ENCODE measurements around the gene OLFML2A. TPM values are rescaled to one million over a fixed set of nuclear protein-coding genes. Genes with fewer than 3 reads are reported as not detected.

Gene OLFML2A
- total and polyA plus RNA-seq, 2 experiments from 2014 or later: 0.11 to 0.14 TPM

DNA sequence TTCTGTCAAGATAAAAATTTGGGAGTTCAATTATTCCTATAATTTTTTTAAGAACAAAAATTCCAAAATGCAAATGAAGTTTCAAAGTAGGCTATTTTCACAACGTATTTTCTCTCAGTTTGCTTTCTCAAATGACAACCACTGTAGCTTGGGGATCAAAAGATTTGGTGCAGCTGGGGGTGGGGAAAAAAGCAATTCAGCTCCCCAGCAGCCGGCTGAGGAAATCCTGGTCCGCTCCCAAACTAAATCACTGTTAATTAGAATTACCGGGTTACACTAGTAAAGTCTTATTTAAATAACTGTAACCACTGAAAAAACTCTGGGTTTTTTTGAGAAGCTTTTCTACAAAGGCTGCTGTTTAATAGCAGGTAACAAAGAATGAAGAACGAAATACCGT lies 11.5 kb upstream of the OLFML2A start:
- Histone ChIP-seq H3K27ac (no peak overlapping the region), H3F3A (ENCODE audit: insufficient read depth) (no peaks in the 10 kb centered on the region; the same call in 1 of the 2 replicates), H4K20me1 (ENCODE audit: insufficient read depth) (no peaks in the 10 kb centered on the region), H3K9me2 (ENCODE audit: insufficient read depth) (no peaks in the 10 kb centered on the region), H3K4me3 (no peak overlapping the region), H3K36me3 (ENCODE audit: low read depth) (no peaks in the 10 kb centered on the region), H3K4me1 (ENCODE audit: insufficient read depth) (no peaks in the 10 kb centered on the region), H3K9me3 (ENCODE audit: low read depth) (no peaks in the 10 kb centered on the region), H3K9ac (no peak overlapping the region), H3K79me2 (ENCODE audit: insufficient read depth) (no peaks in the 10 kb centered on the region), H3K27me3 (replicated peaks; ENCODE audit: insufficient read depth) (peaks cover 96% of the 10 kb centered on the region), H3K4me2 (ENCODE audit: unreplicated experiment) (no peak overlapping the region), H2AFZ (no peak overlapping the region)
- no peak for TF ChIP-seq EZH2phosphoT487 (IDR thresholded peaks at IDR 0.05; ENCODE audit: insufficient read depth, low read depth)
- no peak for TF ChIP-seq EZH2 (IDR thresholded peaks at IDR 0.05; ENCODE audit: insufficient read depth, poor library complexity, severe bottlenecking)
- 63 to 68% methylated on average over 6 of the region's 6 CpGs for WGBS, 2 experiments (ENCODE audit: low coverage in 1 of 2, low lambda C conversion rate in 2 of 2, missing lambda C conversion rate in 2 of 2)
- in situ Hi-C loops (cut with MboI): no loop called here
- no peak for DNase-seq

DNA sequence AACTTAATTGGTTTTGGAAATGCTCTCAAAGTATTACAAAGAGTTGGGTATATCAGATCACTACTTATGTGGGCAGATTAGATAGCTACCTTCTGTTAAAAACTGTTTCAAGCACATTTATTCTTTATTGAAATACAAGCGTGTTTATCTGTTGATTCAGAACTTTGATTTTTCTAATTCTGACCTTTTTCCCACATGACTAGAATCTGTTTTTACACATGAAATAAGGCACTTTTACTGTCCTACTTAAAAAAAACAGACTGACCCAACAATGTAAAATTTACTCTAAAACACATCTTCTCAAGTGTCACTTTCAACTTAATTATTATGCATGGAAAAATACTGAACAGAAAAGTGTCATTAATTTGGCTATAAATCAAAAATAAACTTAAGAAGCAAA lies 10.6 kb upstream of the OLFML2A start:
- H3K27me3 ChIP-seq (replicated peaks; ENCODE audit: insufficient read depth): peaks cover 87% of the 10 kb centered on the region
- no peak for DNase-seq

DNA sequence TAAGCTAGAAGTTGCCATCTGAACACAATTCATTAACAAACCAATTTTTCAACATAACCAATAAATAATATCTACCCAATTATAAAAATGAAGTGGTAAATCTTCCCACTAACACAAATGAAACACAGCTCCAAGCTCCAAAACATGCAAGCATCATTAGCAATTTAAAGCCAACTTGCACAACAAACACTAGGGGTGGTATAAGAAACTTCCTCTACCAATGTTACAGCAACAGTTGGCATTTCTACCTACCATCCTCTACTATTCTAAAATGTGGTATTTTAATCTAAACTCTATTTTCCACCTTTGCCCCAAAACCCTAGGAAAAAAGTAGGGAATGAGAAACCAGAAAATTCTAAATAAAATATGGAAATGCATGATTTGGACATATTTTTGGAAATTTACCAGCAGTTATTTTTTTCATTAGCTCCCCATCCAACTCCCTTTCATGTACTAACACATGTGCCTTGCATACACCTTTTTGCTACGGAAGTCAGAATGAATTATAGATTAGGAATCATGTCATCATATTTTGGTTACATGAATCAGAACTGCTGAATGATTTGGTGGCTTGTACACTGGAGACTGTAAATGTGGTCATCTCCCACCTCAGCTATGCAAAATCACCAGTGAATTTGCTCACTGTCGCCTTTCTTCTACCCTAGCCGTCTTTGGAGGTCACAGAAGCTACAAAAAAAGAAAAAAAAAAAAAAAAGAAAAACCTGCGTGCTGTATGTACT lies 9.9 kb upstream of the OLFML2A start:
- Histone ChIP-seq H3K4me1 (ENCODE audit: insufficient read depth) (no peaks in the 10 kb centered on the region), H3K9me3 (ENCODE audit: low read depth) (no peaks in the 10 kb centered on the region), H3K36me3 (ENCODE audit: low read depth) (no peaks in the 10 kb centered on the region), H3F3A (ENCODE audit: insufficient read depth) (no peaks in the 10 kb centered on the region; the same call in 1 of the 2 replicates), H3K4me3 (no peak overlapping the region), H3K27me3 (replicated peaks; ENCODE audit: insufficient read depth) (peaks cover 81% of the 10 kb centered on the region), H2AFZ (no peak overlapping the region), H3K27ac (no peak overlapping the region), H3K4me2 (ENCODE audit: unreplicated experiment) (no peak overlapping the region), H3K9me2 (ENCODE audit: insufficient read depth) (no peaks in the 10 kb centered on the region), H3K9ac (no peak overlapping the region), H3K79me2 (ENCODE audit: insufficient read depth) (no peaks in the 10 kb centered on the region), H4K20me1 (ENCODE audit: insufficient read depth) (no peaks in the 10 kb centered on the region)
- in situ Hi-C loops (cut with MboI): no loop called here
- no peak for TF ChIP-seq EZH2 (IDR thresholded peaks at IDR 0.05; ENCODE audit: insufficient read depth, poor library complexity, severe bottlenecking)
- no peak for TF ChIP-seq EZH2phosphoT487 (IDR thresholded peaks at IDR 0.05; ENCODE audit: insufficient read depth, low read depth)
- 46 to 50% methylated on average over 4 of the region's 4 CpGs for WGBS, 2 experiments (ENCODE audit: low coverage in 1 of 2, low lambda C conversion rate in 2 of 2, missing lambda C conversion rate in 2 of 2)
- no peak for DNase-seq

More for the DNA sequence above, 10.6 kb upstream of the OLFML2A start:
- Histone ChIP-seq H3K9ac (no peak overlapping the region), H4K20me1 (ENCODE audit: insufficient read depth) (no peaks in the 10 kb centered on the region), H3K36me3 (ENCODE audit: low read depth) (no peaks in the 10 kb centered on the region), H3K27ac (no peak overlapping the region), H3F3A (ENCODE audit: insufficient read depth) (no peaks in the 10 kb centered on the region; the same call in 1 of the 2 replicates), H3K9me3 (ENCODE audit: low read depth) (no peaks in the 10 kb centered on the region), H3K4me1 (ENCODE audit: insufficient read depth) (no peaks in the 10 kb centered on the region), H3K4me3 (no peak overlapping the region), H2AFZ (no peak overlapping the region), H3K9me2 (ENCODE audit: insufficient read depth) (no peaks in the 10 kb centered on the region), H3K79me2 (ENCODE audit: insufficient read depth) (no peaks in the 10 kb centered on the region), H3K4me2 (ENCODE audit: unreplicated experiment) (no peak overlapping the region)
- no peak for TF ChIP-seq EZH2 (IDR thresholded peaks at IDR 0.05; ENCODE audit: insufficient read depth, poor library complexity, severe bottlenecking)
- 0 out of 2 replicates have a peak, but pooled peaks have one; percentile 37 for TF ChIP-seq EZH2phosphoT487 (IDR thresholded peaks at IDR 0.05; ENCODE audit: insufficient read depth, low read depth)
- 61 to 63% methylated on average over 1 of the region's 1 CpG for WGBS, 2 experiments (ENCODE audit: low coverage in 1 of 2, low lambda C conversion rate in 2 of 2, missing lambda C conversion rate in 2 of 2)
- in situ Hi-C loops (cut with MboI): no loop called here

DNA sequence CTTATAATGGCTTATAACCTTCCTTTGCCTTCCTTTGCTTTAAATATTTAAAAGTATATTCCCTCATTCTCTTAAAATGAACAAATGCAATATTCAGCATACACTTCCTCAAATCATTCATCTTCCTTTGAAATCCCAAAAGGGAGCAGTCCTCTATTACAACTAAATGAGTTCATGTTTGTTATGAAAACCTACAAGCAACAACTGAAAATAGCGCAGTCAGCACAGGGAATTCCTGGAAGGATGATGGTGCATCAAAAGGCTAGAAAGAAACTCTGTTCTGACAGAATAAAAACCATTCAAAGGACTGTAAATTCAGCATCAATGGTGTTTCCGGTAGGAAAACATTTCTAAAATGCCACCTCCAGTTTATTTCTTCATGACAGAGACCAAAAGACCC lies 9.1 kb upstream of the OLFML2A start:
- no peak overlapping the region for H2AFZ ChIP-seq
- no peaks in the 10 kb centered on the region for H3K4me1 ChIP-seq (ENCODE audit: insufficient read depth)
- H4K20me1 ChIP-seq (ENCODE audit: insufficient read depth): no peaks in the 10 kb centered on the region
- no peaks in the 10 kb centered on the region; the same call in 1 of the 2 replicates for H3F3A ChIP-seq (ENCODE audit: insufficient read depth)
- H3K27me3 ChIP-seq (replicated peaks; ENCODE audit: insufficient read depth): peaks cover 72% of the 10 kb centered on the region
- whole genome bisulfite sequencing, 2 experiments (ENCODE audit: low coverage in 1 of 2, low lambda C conversion rate in 2 of 2, missing lambda C conversion rate in 2 of 2): 73 to 84% methylated on average over 2 of the region's 2 CpGs
- no peaks in the 10 kb centered on the region for H3K9me3 ChIP-seq (ENCODE audit: low read depth)
- H3K27ac ChIP-seq: no peak overlapping the region
- TF ChIP-seq EZH2 (IDR thresholded peaks at IDR 0.05; ENCODE audit: insufficient read depth, poor library complexity, severe bottlenecking) (no peak), EZH2phosphoT487 (IDR thresholded peaks at IDR 0.05; ENCODE audit: insufficient read depth, low read depth) (no peak)
- no peak overlapping the region for H3K4me3 ChIP-seq
- no peaks in the 10 kb centered on the region for H3K79me2 ChIP-seq (ENCODE audit: insufficient read depth)
- H3K36me3 ChIP-seq (ENCODE audit: low read depth): no peaks in the 10 kb centered on the region
- no peak for DNase-seq
- H3K4me2 ChIP-seq (ENCODE audit: unreplicated experiment): no peak overlapping the region
- in situ Hi-C loops (cut with MboI): no loop called here
- no peak overlapping the region for H3K9ac ChIP-seq
- no peaks in the 10 kb centered on the region for H3K9me2 ChIP-seq (ENCODE audit: insufficient read depth)
